ENCODE results near the gene PTAR1.

PTAR1 gene

DNA sequence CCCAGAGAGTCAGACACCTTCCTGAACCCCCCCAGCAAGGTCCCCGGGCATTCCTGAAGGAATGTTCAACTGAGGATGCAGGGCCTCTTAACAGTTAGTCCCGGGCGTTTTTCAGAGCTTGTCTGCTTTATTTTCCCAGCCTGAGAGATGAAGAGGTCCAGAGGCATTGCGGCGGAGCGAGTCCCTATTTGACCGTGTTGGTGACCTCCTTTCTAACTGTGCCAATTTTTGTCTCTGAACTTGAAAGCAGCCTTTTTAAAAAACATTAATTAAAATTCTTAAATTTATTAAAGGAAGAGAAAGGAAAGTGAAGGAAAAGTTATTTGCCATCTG, 433 bp upstream of the PTAR1 start:
- Histone ChIP-seq H3K4me2 (ENCODE audit: low read depth, low read length) (peak overlapping the region; percentile 67), H3K9ac (ENCODE audit: low read length) (peak overlapping the region; percentile 31; the same call in 1 of the 2 replicates), H3K9me2 (replicated peaks; ENCODE audit: insufficient read depth, low read length) (no peaks in the 10 kb centered on the region), H3K27me3 (replicated peaks; ENCODE audit: insufficient read depth, low read length) (no peaks in the 10 kb centered on the region), H2AFZ (ENCODE audit: low read length) (peak overlapping the region; percentile 92), H3K9me3 (replicated peaks; ENCODE audit: insufficient read depth, low read length) (no peaks in the 10 kb centered on the region), H3K27ac (ENCODE audit: low read length) (peak overlapping the region; percentile 38; the same call in 1 of the 2 replicates), H3F3A (ENCODE audit: insufficient read depth, low read length) (peaks cover 14% of the 10 kb centered on the region; the same call in 1 of the 2 replicates), H3K4me3 (ENCODE audit: low read length) (peak overlapping the region; percentile 74), H3K36me3 (replicated peaks; ENCODE audit: insufficient read depth, low read length) (no peaks in the 10 kb centered on the region), H3K79me2 (ENCODE audit: low read length) (peaks cover 41% of the 10 kb centered on the region), H4K20me1 (ENCODE audit: insufficient read depth, low read length) (peaks cover 4% of the 10 kb centered on the region; the same call in 1 of the 2 replicates), H3K4me1 (ENCODE audit: low read length) (peaks cover 8% of the 10 kb centered on the region; the same call in 1 of the 2 replicates)
- TF ChIP-seq EZH2 (optimal IDR thresholded peaks at IDR 0.05; ENCODE audit: low read depth, low read length) (no peak), EZH2phosphoT487 (IDR thresholded peaks at IDR 0.05; ENCODE audit: low read length) (no peak)
- TF ChIP-seq, protein P1, sequence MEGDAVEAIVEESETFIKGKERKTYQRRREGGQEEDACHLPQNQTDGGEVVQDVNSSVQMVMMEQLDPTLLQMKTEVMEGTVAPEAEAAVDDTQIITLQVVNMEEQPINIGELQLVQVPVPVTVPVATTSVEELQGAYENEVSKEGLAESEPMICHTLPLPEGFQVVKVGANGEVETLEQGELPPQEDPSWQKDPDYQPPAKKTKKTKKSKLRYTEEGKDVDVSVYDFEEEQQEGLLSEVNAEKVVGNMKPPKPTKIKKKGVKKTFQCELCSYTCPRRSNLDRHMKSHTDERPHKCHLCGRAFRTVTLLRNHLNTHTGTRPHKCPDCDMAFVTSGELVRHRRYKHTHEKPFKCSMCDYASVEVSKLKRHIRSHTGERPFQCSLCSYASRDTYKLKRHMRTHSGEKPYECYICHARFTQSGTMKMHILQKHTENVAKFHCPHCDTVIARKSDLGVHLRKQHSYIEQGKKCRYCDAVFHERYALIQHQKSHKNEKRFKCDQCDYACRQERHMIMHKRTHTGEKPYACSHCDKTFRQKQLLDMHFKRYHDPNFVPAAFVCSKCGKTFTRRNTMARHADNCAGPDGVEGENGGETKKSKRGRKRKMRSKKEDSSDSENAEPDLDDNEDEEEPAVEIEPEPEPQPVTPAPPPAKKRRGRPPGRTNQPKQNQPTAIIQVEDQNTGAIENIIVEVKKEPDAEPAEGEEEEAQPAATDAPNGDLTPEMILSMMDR (IDR thresholded peaks at IDR 0.05; ENCODE audit: low read length) = no peak
- DNase-seq = no peak

DNA sequence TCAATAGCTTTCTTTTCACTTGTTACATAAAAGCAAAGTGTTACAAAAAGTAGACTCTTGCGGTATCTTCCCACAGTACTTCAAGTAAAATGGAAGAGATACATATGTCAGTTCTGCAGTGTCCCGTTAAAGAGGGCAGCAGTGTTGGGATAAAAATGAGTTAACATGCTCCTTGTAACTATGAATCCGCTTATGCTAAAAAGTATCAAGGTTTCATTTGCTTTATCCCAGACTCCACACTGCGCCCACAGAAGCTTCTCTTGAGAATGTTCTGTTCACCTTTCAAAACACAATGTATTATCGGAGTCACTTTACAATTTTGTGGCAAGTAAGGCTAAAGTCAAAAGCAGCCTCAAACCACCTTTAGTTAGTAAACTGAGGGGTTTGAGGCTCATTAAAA, 790 bp downstream of the PTAR1 start:
- Histone ChIP-seq H3K27ac (ENCODE audit: low read length) (peak overlapping the region; percentile 91; the same call in 1 of the 2 replicates), H3K4me2 (ENCODE audit: low read depth, low read length) (peak overlapping the region; percentile 74), H3F3A (ENCODE audit: insufficient read depth, low read length) (peaks cover 14% of the 10 kb centered on the region; the same call in 1 of the 2 replicates), H3K9me2 (replicated peaks; ENCODE audit: insufficient read depth, low read length) (no peaks in the 10 kb centered on the region), H3K27me3 (replicated peaks; ENCODE audit: insufficient read depth, low read length) (no peaks in the 10 kb centered on the region), H3K4me1 (ENCODE audit: low read length) (peaks cover 8% of the 10 kb centered on the region; the same call in 1 of the 2 replicates), H3K9ac (ENCODE audit: low read length) (peak overlapping the region; percentile 95), H2AFZ (ENCODE audit: low read length) (peak overlapping the region; percentile 80), H3K4me3 (ENCODE audit: low read length) (peak overlapping the region; percentile 74), H4K20me1 (ENCODE audit: insufficient read depth, low read length) (peaks cover 5% of the 10 kb centered on the region; the same call in 1 of the 2 replicates), H3K79me2 (ENCODE audit: low read length) (peaks cover 51% of the 10 kb centered on the region), H3K36me3 (replicated peaks; ENCODE audit: insufficient read depth, low read length) (no peaks in the 10 kb centered on the region), H3K9me3 (replicated peaks; ENCODE audit: insufficient read depth, low read length) (no peaks in the 10 kb centered on the region)
- no peak for DNase-seq
- TF ChIP-seq EZH2phosphoT487 (IDR thresholded peaks at IDR 0.05; ENCODE audit: low read length) = no peak
- TF ChIP-seq, protein P1 (IDR thresholded peaks at IDR 0.05; ENCODE audit: low read length) = no peak
- no peak for TF ChIP-seq EZH2 (optimal IDR thresholded peaks at IDR 0.05; ENCODE audit: low read depth, low read length)

- Histone ChIP-seq H3K36me3 (replicated peaks; ENCODE audit: insufficient read depth, low read length) (no peaks in the 10 kb centered on the region), H3K9me2 (replicated peaks; ENCODE audit: insufficient read depth, low read length) (no peaks in the 10 kb centered on the region), H3K9me3 (replicated peaks; ENCODE audit: insufficient read depth, low read length) (no peaks in the 10 kb centered on the region), H3K9ac (ENCODE audit: low read length) (no peak overlapping the region), H3K27me3 (replicated peaks; ENCODE audit: insufficient read depth, low read length) (no peaks in the 10 kb centered on the region), H3K27ac (ENCODE audit: low read length) (no peak overlapping the region), H3F3A (ENCODE audit: insufficient read depth, low read length) (peaks cover 14% of the 10 kb centered on the region; the same call in 1 of the 2 replicates), H3K4me2 (ENCODE audit: low read depth, low read length) (peak overlapping the region; percentile 61), H4K20me1 (ENCODE audit: insufficient read depth, low read length) (peaks cover 7% of the 10 kb centered on the region; the same call in 1 of the 2 replicates), H3K4me3 (ENCODE audit: low read length) (peak overlapping the region; percentile 43; the same call in 1 of the 2 replicates), H2AFZ (ENCODE audit: low read length) (no peak overlapping the region), H3K79me2 (ENCODE audit: low read length) (peaks cover 60% of the 10 kb centered on the region), H3K4me1 (ENCODE audit: low read length) (peaks cover 8% of the 10 kb centered on the region; the same call in 1 of the 2 replicates)
- no peak for DNase-seq
- TF ChIP-seq, protein P1 (IDR thresholded peaks at IDR 0.05; ENCODE audit: low read length) = no peak
- no peak for TF ChIP-seq EZH2phosphoT487 (IDR thresholded peaks at IDR 0.05; ENCODE audit: low read length)
- TF ChIP-seq EZH2 (optimal IDR thresholded peaks at IDR 0.05; ENCODE audit: low read depth, low read length) = no peak
Observed at GRCh38 chr9:69757996-69758675, 1.7 kb downstream of the PTAR1 start.

All from MM.1S (cell line).